Karpas-422 (cell line): ENCODE measurements around the gene C1orf226. TPM values are rescaled to one million over a fixed set of nuclear protein-coding genes. Genes with fewer than 3 reads are reported as not detected.
A peak's percentile ranks its signal among the peaks of the same experiment; 100 is the strongest.
"Not testable (repeated sequence)": the region's sequence is repeated elsewhere in the genome, so short reads cannot be mapped to it uniquely, and the experiment has no call there.

Experiments used
- DNase-seq: peaks from one replicate; pipeline ENCODE4 v3.0.0-alpha.2; 2015
- H2AFZ ChIP-seq: fragments of 200-600 bp; sonication (generic); 2 replicates; pipeline ENCODE4 v1.6.1; 2014; ENCODE audit warnings: antibody characterized with exemption, low read length, mixed read lengths
- H3K27ac ChIP-seq: fragments of 200-600 bp; sonication (generic); 2 replicates; pipeline ENCODE4 v1.5.1; 2014; ENCODE audit warnings: mild to moderate bottlenecking, low read length, moderate library complexity
- H3K27me3 ChIP-seq: fragments of 200-600 bp; sonication (generic); 2 replicates; pipeline ENCODE4 v1.6.1; 2014; ENCODE audit warnings: low read length, mixed read lengths
- H3K36me3 ChIP-seq: fragments of 200-600 bp; sonication (generic); 2 replicates; pipeline ENCODE4 v1.6.1; 2014; ENCODE audit warnings: low read length, mixed read lengths; ENCODE audit not compliant: insufficient read depth
- H3K4me1 ChIP-seq: fragments of 200-600 bp; sonication (generic); 2 replicates; pipeline ENCODE4 v1.6.1; 2014; ENCODE audit warnings: mild to moderate bottlenecking, low read length, mixed read lengths
- H3K4me2 ChIP-seq: fragments of 200-600 bp; sonication (generic); 2 replicates; pipeline ENCODE4 v1.6.1; 2014; ENCODE audit warnings: low read length, low read depth, mild to moderate bottlenecking; ENCODE audit not compliant: poor library complexity, severe bottlenecking
- H3K4me3 ChIP-seq: fragments of 200-600 bp; sonication (generic); 2 replicates; pipeline ENCODE4 v1.5.1; 2014; ENCODE audit warnings: mild to moderate bottlenecking, antibody characterized with exemption, low read length, mixed read lengths
- H3K79me2 ChIP-seq: fragments of 200-600 bp; sonication (generic); 2 replicates; pipeline ENCODE4 v1.6.1; 2014; ENCODE audit warnings: mild to moderate bottlenecking, low read length, mixed read lengths
- H3K9ac ChIP-seq: fragments of 200-600 bp; sonication (generic); 2 replicates; pipeline ENCODE4 v1.6.0; 2014; ENCODE audit warnings: low read length
- H3K9me2 ChIP-seq: fragments of 200-600 bp; sonication (generic), shearing (Covaris generic); replicated peaks from 2 replicates; pipeline ENCODE4 v1.6.0; 2014; ENCODE audit warnings: mild to moderate bottlenecking, low read length, moderate library complexity; ENCODE audit not compliant: insufficient read depth
- H3K9me3 ChIP-seq: fragments of 300-700, 200-600 bp; sonication (generic); 2 replicates; pipeline ENCODE4 v1.6.1; 2014; ENCODE audit warnings: low read length, mixed read lengths
- H4K20me1 ChIP-seq: fragments of 200-600 bp; sonication (generic); 2 replicates; pipeline ENCODE4 v1.6.1; 2014; ENCODE audit warnings: mild to moderate bottlenecking, antibody characterized with exemption, low read length, low read depth; ENCODE audit not compliant: insufficient read depth
- small RNA-seq: library from RNA; depleted of rRNA; stranded (forward); fragments of <200 nt; gene quantifications from one replicate; pipeline ENCODE3, GENCODE V24; 2014
- total RNA-seq: library from RNA; depleted of rRNA; stranded (reverse); fragments of >200 nt; shearing (Covaris generic); gene quantifications from 2 replicates; pipeline ENCODE4 v1.2.3, GENCODE V29; 2014; ENCODE audit warnings: low replicate concordance; rRNA removed

The C1orf226 gene
- total RNA-seq, 1 experiment from 2014 or later = not detected

GRCh38 chr1:162422662-162423375 lies 41.3 kb downstream of the C1orf226 start:
- peaks cover 22% of the 10 kb centered on the region for H3K4me1 ChIP-seq
- no peak overlapping the region for H2AFZ ChIP-seq
- no peaks in the 10 kb centered on the region for H3K36me3 ChIP-seq
- no peaks in the 10 kb centered on the region for H3K27me3 ChIP-seq
- peak overlapping the region; percentile 25 for H3K4me2 ChIP-seq
- no peaks in the 10 kb centered on the region for H3K9me3 ChIP-seq
- peak; percentile 87 for DNase-seq
- no peaks in the 10 kb centered on the region for H3K9me2 ChIP-seq
- H3K9ac ChIP-seq = no peak overlapping the region
- H4K20me1 ChIP-seq = no peaks in the 10 kb centered on the region
- H3K27ac ChIP-seq = no peak overlapping the region
- H3K4me3 ChIP-seq = no peak overlapping the region
- no peaks in the 10 kb centered on the region for H3K79me2 ChIP-seq

- no peak overlapping the region for H3K27ac ChIP-seq
- no peaks in the 10 kb centered on the region for H4K20me1 ChIP-seq
- H2AFZ ChIP-seq = no peak overlapping the region
- no peak overlapping the region for H3K9ac ChIP-seq
- no peaks in the 10 kb centered on the region for H3K27me3 ChIP-seq
- no peak for DNase-seq
- H3K79me2 ChIP-seq = no peaks in the 10 kb centered on the region
- H3K4me1 ChIP-seq = no peaks in the 10 kb centered on the region
- no peaks in the 10 kb centered on the region for H3K36me3 ChIP-seq
- H3K9me3 ChIP-seq = no peaks in the 10 kb centered on the region
- no peaks in the 10 kb centered on the region for H3K9me2 ChIP-seq
- H3K4me2 ChIP-seq = no peak overlapping the region
- H3K4me3 ChIP-seq = no peak overlapping the region
Observed at GRCh38 chr1:162430583-162430982, 49.1 kb downstream of the C1orf226 start.

GRCh38 chr1:162432977-162433713 lies 51.6 kb downstream of the C1orf226 start:
- not testable (repeated sequence) for H4K20me1 ChIP-seq, H3K9me3 ChIP-seq, H3K27ac ChIP-seq, H3K9me2 ChIP-seq, H3K36me3 ChIP-seq, H3K4me1 ChIP-seq, H3K79me2 ChIP-seq, H3K27me3 ChIP-seq, H2AFZ ChIP-seq, DNase-seq, H3K4me3 ChIP-seq, H3K4me2 ChIP-seq, H3K9ac ChIP-seq

Small RNA genes lying within 50 kb of the gene (small RNA-seq; reads per million reads assigned to genes)
- gene MIR556 (not detected), gene RNA5SP61 (not detected)

Other genes starting within 250 kb of the C1orf226 start
- gene SPATA46, start 4.9 kb upstream of the C1orf226 start, total RNA-seq = not detected in 2 replicates
- not detected in 2 replicates for gene SH2D1B, start 30.4 kb downstream of the C1orf226 start, total RNA-seq
- gene UHMK1, start 116.1 kb downstream of the C1orf226 start, total RNA-seq = 98.3 and 207 TPM in 2 replicates
- gene UAP1, start 180.0 kb downstream of the C1orf226 start, total RNA-seq = 44.1 and 58.9 TPM in 2 replicates